Transverse colon (tissue), 4 donors: ENCODE measurements around the gene DDX51.

Source experiments
- CTCF ChIP-seq, 5 experiments: fragments of 200-600 bp in 3 of 5; fragments of 450-650 bp in 2 of 5; sonication (generic) in 3 of 5; IDR thresholded peaks; 1 replicate in 2 of 5; 2 replicates in 3 of 5; pipeline ENCODE4 v1.5.1; 2016 to 2017; ENCODE audit warnings: antibody characterized with exemption in 5 of 5, inconsistent platforms in 3 of 5, mild to moderate bottlenecking in 2 of 5, moderate library complexity in 1 of 5
- EP300 ChIP-seq: sonication (generic); formaldehyde crosslinking; IDR thresholded peaks from one replicate; pipeline ENCODE4 v1.6.1; 2017; ENCODE audit warnings: antibody characterized with exemption, low read depth
- POLR2A ChIP-seq: fragments of 450-650 bp; IDR thresholded peaks from one replicate; pipeline ENCODE4 v1.6.1; 2016; ENCODE audit warnings: antibody characterized with exemption, mild to moderate bottlenecking, moderate library complexity
- POLR2AphosphoS5 ChIP-seq, 3 donors: sonication (generic); formaldehyde crosslinking; IDR thresholded peaks; one replicate each; pipeline ENCODE4 v1.6.1; 2016; ENCODE audit warnings: antibody characterized with exemption in 3 of 3

GRCh38 chr12:132158677-132159554, 14.8 kb upstream of the DDX51 start:
- TF ChIP-seq CTCF (IDR thresholded peaks at IDR 0.05): no peak
- no peak for TF ChIP-seq POLR2AphosphoS5 (IDR thresholded peaks at IDR 0.05)
- TF ChIP-seq EP300: no peak
- TF ChIP-seq POLR2A: no peak
